ENCODE results near the gene RABAC1.

GRCh38 chr19:41928221-41928683, 30.9 kb downstream of the RABAC1 start, which contains the start of gene ERFL:
- TF ChIP-seq CTCF (IDR thresholded peaks at IDR 0.05; ENCODE audit: extremely low read depth in 1 of 2, insufficient read depth in 1 of 2, low read depth in 1 of 2, low read length in 2 of 2), result no peak
- TF ChIP-seq EZH2 (IDR thresholded peaks at IDR 0.05; ENCODE audit: borderline replicate concordance, low read depth, low read length, severe bottlenecking), result peak; percentile 69
- TF ChIP-seq POLR2AphosphoS5 (IDR thresholded peaks at IDR 0.05; ENCODE audit: insufficient read depth, low read depth, low read length), result no peak
- no peak for TF ChIP-seq POLR2A (IDR thresholded peaks at IDR 0.05; ENCODE audit: low read depth, low read length)

Measured in endothelial cell of umbilical vein (primary cell).